ENCODE results near the gene IER3. TPM values are rescaled to one million over a fixed set of nuclear protein-coding genes. Genes with fewer than 3 reads are reported as not detected.

The IER3 gene
- total and polyA plus RNA-seq, 2 of the 8 experiments (the other 6 are each of a cell fraction or from before 2014, with no cell fraction given) = 11.9 to 26.5 TPM

- no peak for TF ChIP-seq CHD7 (IDR thresholded peaks at IDR 0.05; ENCODE audit: insufficient replicate concordance, low read length)
Observed at GRCh38 chr6:30778001-30778635, 33.8 kb upstream of the IER3 start (continued).
